Activated T-helper 1 cell treated with anti-CD3 and anti-CD28 coated beads, Interleukin-12 subunit alpha, Interleukin-12 subunit beta, Interleukin-2, Interleukin-4 antibody, amounts not matched to agents 30 ng/mL and 10 ng/mL and 1 ng/mL, durations not matched to agents 14 hours and 24 hours and 36 hours (primary cell): ENCODE results near the gene TNNC2. TPM values are rescaled to one million over a fixed set of nuclear protein-coding genes. Genes with fewer than 3 reads are reported as not detected.
"Not testable (repeated sequence)": the region's sequence is repeated elsewhere in the genome, so short reads cannot be mapped to it uniquely, and the experiment has no call there.

Source experiments
- DNase-seq: peaks from one replicate; pipeline ENCODE4 v3.0.0; 2021; ENCODE audit warnings: low spot score
- H3K27ac Mint-ChIP-seq: one replicate; pipeline ENCODE4 v1.8.0; 2021; ENCODE audit warnings: mild to moderate bottlenecking, mixed read lengths
- H3K27me3 Mint-ChIP-seq: one replicate; pipeline ENCODE4 v1.8.0; 2022; ENCODE audit warnings: mild to moderate bottlenecking, moderate library complexity, mixed read lengths; ENCODE audit not compliant: insufficient read depth
- H3K36me3 Mint-ChIP-seq: one replicate; pipeline ENCODE4 v1.8.0; 2021; ENCODE audit warnings: low read depth, mixed read lengths
- H3K4me1 Mint-ChIP-seq: one replicate; pipeline ENCODE4 v1.8.0; 2021; ENCODE audit warnings: low read depth, mixed read lengths
- H3K4me3 Mint-ChIP-seq: one replicate; pipeline ENCODE4 v1.8.0; 2021; ENCODE audit warnings: mild to moderate bottlenecking, moderate library complexity, mixed read lengths
- H3K9me3 Mint-ChIP-seq: one replicate; pipeline ENCODE4 v1.8.0; 2021; ENCODE audit warnings: mixed read lengths
- intact Hi-C: fragments of 100-400 bp; cut with micrococcal nuclease; formaldehyde crosslinking; loops from one replicate; pipeline ENCODE4 v1.15.1; 2024
- total RNA-seq: library from RNA; stranded (reverse); gene quantifications from 2 replicates; pipeline ENCODE4 v1.2.3, GENCODE V29; 2022

The TNNC2 gene
- total RNA-seq, 1 donor from 2014 or later, result not detected

GRCh38 chr20:45841407-45842129, 14.5 kb upstream of the TNNC2 start:
- Mint-ChIP-seq H3K36me3 (peaks cover 19% of the 10 kb centered on the region), H3K27me3 (no peaks in the 10 kb centered on the region)
- intact Hi-C loops, result no loop called here

DNA sequence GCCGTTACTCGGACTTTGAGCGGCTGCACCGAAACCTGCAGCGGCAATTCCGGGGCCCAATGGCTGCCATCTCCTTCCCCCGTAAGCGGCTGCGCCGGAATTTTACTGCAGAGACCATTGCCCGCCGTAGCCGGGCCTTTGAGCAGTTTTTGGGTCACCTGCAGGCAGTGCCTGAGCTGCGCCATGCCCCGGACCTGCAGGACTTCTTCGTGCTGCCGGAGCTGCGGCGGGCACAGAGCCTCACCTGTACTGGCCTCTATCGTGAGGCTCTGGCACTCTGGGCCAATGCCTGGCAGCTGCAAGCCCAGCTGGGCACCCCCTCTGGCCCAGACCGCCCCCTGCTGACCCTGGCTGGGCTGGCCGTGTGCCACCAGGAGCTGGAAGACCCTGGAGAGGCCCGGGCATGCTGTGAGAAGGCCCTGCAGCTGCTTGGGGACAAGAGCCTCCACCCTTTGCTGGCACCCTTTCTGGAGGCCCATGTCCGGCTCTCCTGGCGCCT, 13.6 kb upstream of the TNNC2 start:
- no peak for DNase-seq
- Mint-ChIP-seq H3K27ac (no peak overlapping the region), H3K9me3 (no peaks in the 10 kb centered on the region), H3K4me1 (no peaks in the 10 kb centered on the region), H3K27me3 (no peaks in the 10 kb centered on the region), H3K36me3 (peaks cover 13% of the 10 kb centered on the region), H3K4me3 (no peak overlapping the region)
- intact Hi-C loops, result no loop called here

More at GRCh38 chr20:45841407-45842129, 14.5 kb upstream of the TNNC2 start:
- Mint-ChIP-seq H3K4me1 (no peaks in the 10 kb centered on the region), H3K9me3 (no peaks in the 10 kb centered on the region), H3K4me3 (no peak overlapping the region), H3K27ac (no peak overlapping the region)
- DNase-seq, result no peak

DNA sequence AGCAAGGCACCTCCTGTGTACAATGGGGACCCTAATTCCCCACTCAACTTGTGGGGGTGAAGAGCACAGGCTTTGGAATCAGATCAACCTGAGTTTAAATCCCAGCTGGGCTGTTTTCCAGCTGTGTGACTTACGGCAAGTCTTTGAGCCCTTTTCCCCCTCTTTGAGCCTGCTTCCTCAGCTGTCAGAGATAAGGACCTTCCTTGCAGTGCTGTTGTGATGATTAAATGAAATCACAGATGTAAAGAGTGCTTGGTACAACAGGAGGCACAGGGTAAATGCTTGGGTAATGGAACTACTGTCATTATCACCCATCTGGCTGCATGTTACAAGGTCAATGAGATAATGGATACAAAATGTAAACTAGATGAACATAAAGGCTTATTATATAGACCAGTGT, 9.7 kb upstream of the TNNC2 start:
- Mint-ChIP-seq H3K4me3 (no peak overlapping the region), H3K27ac (no peak overlapping the region), H3K27me3 (no peaks in the 10 kb centered on the region), H3K4me1 (peaks cover 9% of the 10 kb centered on the region), H3K9me3 (no peaks in the 10 kb centered on the region), H3K36me3 (no peaks in the 10 kb centered on the region)
- intact Hi-C loops, result no loop called here
- DNase-seq, result no peak

DNA sequence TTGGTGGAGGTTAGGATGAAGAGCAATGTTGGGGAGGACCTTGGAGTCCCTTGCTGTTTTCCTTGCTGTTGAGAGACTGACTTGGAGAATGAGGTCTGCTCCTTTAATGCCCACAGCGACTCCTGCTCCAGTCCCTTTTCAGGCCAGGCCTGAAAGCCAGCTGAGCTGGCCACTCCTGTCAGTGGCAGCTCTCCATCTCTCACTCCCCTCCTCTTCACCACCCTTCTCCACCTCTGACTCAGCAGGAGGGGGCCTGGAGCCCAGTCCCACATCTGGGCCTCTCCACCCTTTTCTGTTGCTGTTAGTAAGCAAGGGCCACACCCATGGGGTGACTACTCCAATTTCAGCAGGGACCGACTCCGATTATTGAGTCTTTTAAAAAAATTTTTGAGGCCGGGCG, 8.7 kb upstream of the TNNC2 start:
- H3K9me3 Mint-ChIP-seq, result no peaks in the 10 kb centered on the region
- H3K27me3 Mint-ChIP-seq, result no peaks in the 10 kb centered on the region
- intact Hi-C loops, result no loop called here
- H3K4me1 Mint-ChIP-seq, result peaks cover 9% of the 10 kb centered on the region
- peak overlapping the region; percentile 6 for H3K4me3 Mint-ChIP-seq
- H3K36me3 Mint-ChIP-seq, result no peaks in the 10 kb centered on the region
- no peak for DNase-seq
- H3K27ac Mint-ChIP-seq, result no peak overlapping the region

- peak overlapping the region; percentile 53 for H3K4me3 Mint-ChIP-seq
- peaks cover 9% of the 10 kb centered on the region for H3K4me1 Mint-ChIP-seq
- peaks cover 3% of the 10 kb centered on the region for H3K27me3 Mint-ChIP-seq
- no peak overlapping the region for H3K27ac Mint-ChIP-seq
- intact Hi-C loops, result no loop called here
- no peaks in the 10 kb centered on the region for H3K36me3 Mint-ChIP-seq
- DNase-seq, result no peak
- no peaks in the 10 kb centered on the region for H3K9me3 Mint-ChIP-seq
Measured at GRCh38 chr20:45835329-45835765, 8.2 kb upstream of the TNNC2 start.

GRCh38 chr20:45834797-45835161, 7.7 kb upstream of the TNNC2 start:
- Mint-ChIP-seq H3K27me3 (peaks cover 4% of the 10 kb centered on the region), H3K9me3 (no peaks in the 10 kb centered on the region), H3K4me3 (peak overlapping the region; percentile 53), H3K36me3 (no peaks in the 10 kb centered on the region), H3K27ac (no peak overlapping the region), H3K4me1 (peaks cover 9% of the 10 kb centered on the region)
- intact Hi-C loops, result loop anchor here (1.0 kb wide), 1 partner anchor 23 kb away; the partner anchor contains the start of genes ACOT8 and ZSWIM3
- no peak for DNase-seq

DNA sequence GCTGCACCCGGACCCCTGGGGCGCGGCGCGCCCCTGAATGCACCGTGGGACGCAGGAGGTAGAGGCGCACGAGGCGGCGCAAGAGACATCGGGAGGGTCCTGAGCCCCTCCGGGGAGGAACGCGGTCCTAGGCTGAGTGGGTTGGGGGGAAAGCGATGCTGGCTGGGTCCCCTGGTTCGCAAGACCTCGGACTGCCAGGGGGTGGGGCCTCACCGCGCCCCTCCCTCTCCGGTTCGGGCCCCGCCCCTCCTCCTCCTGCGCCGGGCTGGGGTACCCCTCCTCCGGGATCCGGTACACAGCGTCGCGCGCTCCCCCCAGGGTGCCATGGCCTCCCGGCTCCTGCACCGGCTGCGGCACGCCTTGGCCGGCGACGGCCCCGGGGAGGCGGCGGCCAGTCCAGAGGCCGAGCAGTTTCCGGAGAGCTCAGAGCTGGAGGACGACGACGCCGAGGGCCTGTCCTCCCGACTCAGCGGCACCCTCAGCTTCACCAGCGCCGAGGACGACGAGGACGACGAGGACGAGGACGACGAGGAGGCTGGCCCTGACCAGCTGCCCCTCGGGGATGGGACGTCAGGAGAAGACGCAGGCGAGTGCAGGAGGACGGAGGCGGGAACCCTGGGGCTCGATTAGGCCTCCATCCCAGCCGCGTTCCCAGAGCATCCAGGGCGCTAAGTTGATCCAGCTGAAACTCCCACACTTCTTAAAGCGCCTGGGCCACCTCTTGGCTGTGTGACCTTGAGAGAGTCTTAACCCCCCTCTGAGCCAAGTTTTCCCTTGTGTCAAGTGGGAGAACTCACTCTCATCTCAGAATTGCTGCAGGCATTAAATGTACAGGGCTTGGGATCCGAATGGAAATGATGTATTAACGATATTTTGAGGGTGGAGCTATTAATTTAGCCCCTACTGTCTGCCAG, 7.0 kb upstream of the TNNC2 start:
- Mint-ChIP-seq H3K9me3 (no peaks in the 10 kb centered on the region), H3K4me1 (peaks cover 9% of the 10 kb centered on the region), H3K27me3 (peaks cover 4% of the 10 kb centered on the region), H3K36me3 (no peaks in the 10 kb centered on the region), H3K4me3 (peak overlapping the region; percentile 53), H3K27ac (no peak overlapping the region)
- intact Hi-C loops, result loop anchor here (1.0 kb wide), 2 partner anchors 22 to 23 kb away; partner anchors contain the start of genes ACOT8, UBE2C and ZSWIM3
- peak; percentile 38 for DNase-seq

DNA sequence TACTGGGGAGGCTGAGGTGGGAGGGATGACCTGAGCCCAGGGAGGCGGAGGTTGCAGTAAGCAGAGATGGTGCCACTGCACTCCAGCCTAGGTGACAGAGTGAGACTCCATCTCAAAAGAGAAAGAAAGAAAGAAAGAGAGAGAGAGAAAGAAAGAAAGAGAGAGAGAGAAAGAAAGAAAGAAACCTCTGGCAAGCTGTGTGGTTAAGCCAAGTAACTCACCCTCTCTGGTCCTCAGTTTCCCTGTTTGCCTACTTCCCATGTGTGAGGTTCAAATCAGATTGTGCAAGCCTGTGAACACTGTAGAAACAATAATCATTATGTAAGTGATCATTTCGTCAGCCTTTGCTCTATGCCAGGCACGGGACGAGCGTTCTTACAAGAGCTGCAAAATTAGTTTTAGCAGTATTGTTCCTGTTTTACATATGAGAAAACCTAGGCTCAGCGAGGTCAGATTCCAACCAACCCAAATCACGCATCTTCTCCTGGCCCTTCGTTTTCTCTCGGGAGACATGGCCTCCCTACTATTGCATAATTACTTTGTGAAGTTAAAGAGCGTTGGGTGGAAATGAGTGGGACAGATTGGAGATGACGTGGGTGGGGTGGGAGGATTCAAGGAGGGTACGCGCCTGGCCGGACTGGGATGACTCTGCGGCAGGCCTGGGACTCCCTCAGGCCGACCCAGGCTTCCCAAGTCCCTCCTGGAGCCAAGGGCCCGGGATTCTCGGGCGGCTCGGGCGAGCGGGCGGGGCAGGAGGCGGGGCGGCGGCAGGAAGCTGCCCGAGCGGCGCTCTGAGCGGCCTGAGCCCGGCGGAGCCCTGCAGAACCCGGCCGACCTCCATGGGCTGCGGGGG, 6.1 kb upstream of the TNNC2 start, which contains the start of gene SNX21:
Gene SNX21 (plus strand): TSS at position 770 of the 853 bp plus-strand sequence. CDS start 121 bp downstream, outside the sequence.
- H3K27me3 Mint-ChIP-seq, result peaks cover 4% of the 10 kb centered on the region
- H3K4me1 Mint-ChIP-seq, result peaks cover 9% of the 10 kb centered on the region
- DNase-seq, result peak; percentile 12
- no peaks in the 10 kb centered on the region for H3K9me3 Mint-ChIP-seq
- no peaks in the 10 kb centered on the region for H3K36me3 Mint-ChIP-seq
- peak within 1 kb of the TSS; percentile 85 for H3K4me3 Mint-ChIP-seq
- H3K27ac Mint-ChIP-seq, result peak within 1 kb of the TSS; percentile 31
- intact Hi-C loops, result loop anchor here (1.0 kb wide), 1 partner anchor 21 kb away; the partner anchor contains the start of gene UBE2C

DNA sequence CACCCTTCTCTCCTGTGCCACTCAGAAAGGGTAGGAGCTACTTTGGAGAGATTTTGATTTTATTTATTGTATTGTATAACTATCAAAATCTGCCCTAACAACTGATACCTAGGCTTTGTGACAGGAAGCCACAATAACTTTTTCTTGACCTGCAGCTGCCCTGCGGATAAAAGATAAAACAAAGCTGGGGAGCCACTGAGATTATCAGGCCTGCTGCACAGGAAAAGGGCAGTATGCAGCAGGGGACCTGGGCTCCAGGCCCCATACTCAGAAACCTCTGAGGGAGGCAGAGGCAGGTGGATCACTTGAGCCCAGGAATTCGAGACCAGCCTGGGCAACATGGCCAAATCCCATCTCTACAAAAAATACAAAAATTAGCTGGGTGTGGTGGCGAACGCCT, 5.5 kb upstream of the TNNC2 start:
- Mint-ChIP-seq H3K4me1 (peaks cover 9% of the 10 kb centered on the region), H3K27ac (no peak overlapping the region), H3K4me3 (peak overlapping the region; percentile 85), H3K27me3 (peaks cover 4% of the 10 kb centered on the region), H3K36me3 (no peaks in the 10 kb centered on the region), H3K9me3 (no peaks in the 10 kb centered on the region)
- intact Hi-C loops, result loop anchor here (1.0 kb wide), 1 partner anchor 20 kb away; the partner anchor contains the start of gene UBE2C
- no peak for DNase-seq

DNA sequence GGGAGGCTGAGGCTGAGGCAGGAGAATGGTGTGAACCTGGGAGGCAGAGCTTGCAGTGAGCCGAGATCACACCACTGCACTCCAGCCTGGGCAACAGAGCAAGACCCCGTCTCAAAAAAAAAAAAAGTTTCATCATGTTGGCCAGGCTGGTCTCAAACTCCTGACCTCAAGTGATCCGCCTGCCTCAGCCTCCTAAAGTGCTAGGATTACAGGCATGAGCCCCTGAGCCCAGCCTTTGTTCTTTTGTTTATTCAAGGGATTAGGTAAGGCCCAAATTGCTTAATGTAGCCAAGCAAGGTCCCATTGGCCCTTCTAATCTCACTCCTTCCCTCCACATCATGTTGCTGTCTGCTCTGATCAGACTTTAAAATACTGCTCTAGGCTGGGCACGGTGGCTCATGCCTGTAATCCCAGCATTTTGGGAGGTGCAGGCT, 2.6 kb upstream of the TNNC2 start:
- H3K36me3 Mint-ChIP-seq, H3K4me3 Mint-ChIP-seq: not testable (repeated sequence)

DNA sequence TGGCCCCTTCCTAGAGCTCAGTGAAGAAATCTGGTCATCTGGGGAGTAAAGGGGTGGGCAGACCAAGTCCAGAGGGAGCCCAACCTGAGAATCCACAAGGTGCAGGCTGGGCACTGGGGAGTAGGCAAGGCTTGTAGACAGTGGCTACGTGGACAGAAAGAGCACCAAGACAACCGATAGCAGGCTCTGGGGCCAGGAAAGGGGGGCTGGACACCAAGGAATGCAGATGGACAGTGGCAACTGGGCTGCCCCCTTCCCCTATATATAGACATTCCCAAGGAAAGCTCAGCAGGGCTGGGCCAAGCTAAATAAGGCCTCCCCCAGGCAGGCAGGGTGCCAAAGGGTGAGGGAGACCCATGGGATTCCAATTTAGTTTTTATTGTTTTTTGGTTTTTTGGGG, 1.5 kb upstream of the TNNC2 start:
- Mint-ChIP-seq H3K4me1 (peaks cover 22% of the 10 kb centered on the region), H3K27ac (no peak overlapping the region), H3K36me3 (no peaks in the 10 kb centered on the region), H3K27me3 (peaks cover 19% of the 10 kb centered on the region), H3K9me3 (no peaks in the 10 kb centered on the region), H3K4me3 (no peak overlapping the region)
- intact Hi-C loops, result no loop called here
- DNase-seq, result no peak

More for the DNA sequence above, 2.6 kb upstream of the TNNC2 start:
- peaks cover 11% of the 10 kb centered on the region for H3K27me3 Mint-ChIP-seq
- H3K4me1 Mint-ChIP-seq, result peaks cover 11% of the 10 kb centered on the region
- H3K27ac Mint-ChIP-seq, H3K9me3 Mint-ChIP-seq, intact Hi-C loops, DNase-seq: not testable (repeated sequence)

DNA sequence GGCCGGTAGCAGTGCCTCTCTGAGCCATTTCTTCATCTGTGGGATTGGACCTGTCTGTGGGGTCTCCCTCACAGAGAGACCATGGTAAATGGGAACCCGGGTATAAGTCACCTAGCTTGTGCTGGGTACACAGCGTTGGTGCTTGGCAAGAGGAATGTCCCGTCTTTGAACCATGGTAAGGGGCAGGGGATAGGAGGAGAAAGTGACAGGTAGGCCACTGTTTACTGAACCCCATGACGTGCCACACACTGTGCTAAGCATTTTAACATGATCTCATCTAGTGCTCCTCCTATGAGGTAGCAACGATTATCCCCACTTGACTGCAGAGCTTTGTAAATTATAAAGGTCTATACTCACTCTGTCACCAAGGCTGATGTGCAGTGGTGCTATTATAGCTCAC, 600 bp upstream of the TNNC2 start:
- Mint-ChIP-seq H3K4me3 (no peak overlapping the region), H3K9me3 (no peaks in the 10 kb centered on the region), H3K27ac (no peak overlapping the region), H3K27me3 (peaks cover 26% of the 10 kb centered on the region), H3K36me3 (no peaks in the 10 kb centered on the region), H3K4me1 (peaks cover 20% of the 10 kb centered on the region)
- intact Hi-C loops, result no loop called here
- no peak for DNase-seq
